HG03460 (cell line): ENCODE data around the gene TPGS1.
A peak's percentile ranks its signal among the peaks of the same experiment; 100 is the strongest.

ENCODE experiments used
- ATAC-seq: cut with Tn5 transposase; IDR thresholded peaks from one replicate; pipeline ENCODE4 v1.9.1; 2021; ENCODE audit not compliant: unreplicated experiment

Gene TPGS1, protein sequence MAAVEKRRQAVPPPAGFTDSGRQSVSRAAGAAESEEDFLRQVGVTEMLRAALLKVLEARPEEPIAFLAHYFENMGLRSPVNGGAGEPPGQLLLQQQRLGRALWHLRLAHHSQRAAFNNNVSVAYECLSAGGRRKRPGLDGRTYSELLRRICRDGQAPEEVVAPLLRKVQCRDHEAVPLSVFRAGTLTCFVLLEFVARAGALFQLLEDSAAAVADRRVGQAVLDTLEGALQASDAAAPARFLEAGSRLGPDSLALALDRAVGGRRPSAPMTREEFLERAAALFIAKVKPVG

DNA sequence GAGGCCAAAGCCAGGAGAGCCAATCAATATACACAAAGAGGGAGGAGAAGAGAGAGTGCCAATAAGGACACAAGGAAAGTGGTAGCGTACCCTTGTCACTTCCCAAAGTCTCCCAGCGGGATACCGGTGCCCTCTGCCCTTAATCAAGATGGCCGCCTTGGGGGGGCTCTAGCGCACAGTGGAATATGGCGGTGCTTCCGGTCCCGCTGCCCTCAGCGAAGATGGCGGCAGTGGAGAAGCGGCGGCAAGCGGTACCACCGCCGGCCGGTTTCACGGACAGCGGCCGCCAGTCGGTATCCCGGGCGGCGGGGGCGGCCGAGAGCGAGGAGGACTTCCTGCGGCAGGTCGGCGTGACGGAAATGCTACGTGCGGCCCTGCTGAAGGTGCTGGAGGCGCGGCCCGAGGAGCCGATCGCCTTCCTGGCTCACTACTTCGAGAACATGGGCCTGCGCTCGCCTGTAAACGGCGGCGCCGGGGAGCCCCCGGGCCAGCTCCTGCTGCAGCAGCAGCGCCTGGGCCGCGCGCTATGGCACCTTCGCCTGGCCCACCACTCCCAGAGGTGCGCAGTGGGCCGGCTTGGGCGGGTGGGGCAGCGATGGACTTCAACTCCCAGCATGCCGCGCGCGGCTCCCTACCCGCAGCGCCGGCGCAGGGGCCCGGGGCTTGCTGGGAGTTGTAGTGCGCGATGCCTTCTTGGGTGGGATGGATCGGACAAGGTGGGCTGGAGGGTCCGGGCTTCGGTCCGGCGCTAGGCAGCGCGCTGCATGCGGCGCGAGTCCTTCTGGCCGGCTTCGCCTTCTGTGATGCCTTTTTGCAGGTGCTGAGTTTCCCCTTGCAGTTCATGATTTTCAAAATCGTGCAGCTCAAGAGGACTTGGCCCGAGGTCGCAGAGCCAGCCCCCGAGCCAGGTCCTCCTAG is at the start of gene TPGS1:
Gene TPGS1 (plus strand): TSS at position 212 of the 918 bp plus-strand sequence. CDS start 10 bp downstream, at position 222.
- ATAC-seq: peak; percentile 56

DNA sequence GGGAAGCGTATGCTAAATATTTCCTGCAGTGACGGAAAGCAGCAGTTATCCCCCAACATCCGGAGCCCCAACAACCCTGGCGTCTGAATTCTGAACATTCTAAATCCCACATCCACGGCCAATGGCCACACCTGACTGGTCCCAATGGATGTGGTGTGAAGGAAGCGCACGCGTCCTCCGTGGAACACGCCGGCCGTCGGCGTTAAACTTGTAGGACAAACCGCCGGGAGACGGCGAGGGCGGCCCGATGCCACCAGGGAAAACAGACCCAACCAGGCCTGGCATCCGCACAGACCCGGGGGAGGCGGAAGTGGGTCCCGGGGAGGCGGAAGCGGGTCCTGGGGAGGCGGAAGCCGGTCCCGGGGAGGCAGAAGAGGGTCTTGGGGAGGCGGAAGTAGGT is 49.7 kb upstream of the TPGS1 start:
- no peak for ATAC-seq

DNA sequence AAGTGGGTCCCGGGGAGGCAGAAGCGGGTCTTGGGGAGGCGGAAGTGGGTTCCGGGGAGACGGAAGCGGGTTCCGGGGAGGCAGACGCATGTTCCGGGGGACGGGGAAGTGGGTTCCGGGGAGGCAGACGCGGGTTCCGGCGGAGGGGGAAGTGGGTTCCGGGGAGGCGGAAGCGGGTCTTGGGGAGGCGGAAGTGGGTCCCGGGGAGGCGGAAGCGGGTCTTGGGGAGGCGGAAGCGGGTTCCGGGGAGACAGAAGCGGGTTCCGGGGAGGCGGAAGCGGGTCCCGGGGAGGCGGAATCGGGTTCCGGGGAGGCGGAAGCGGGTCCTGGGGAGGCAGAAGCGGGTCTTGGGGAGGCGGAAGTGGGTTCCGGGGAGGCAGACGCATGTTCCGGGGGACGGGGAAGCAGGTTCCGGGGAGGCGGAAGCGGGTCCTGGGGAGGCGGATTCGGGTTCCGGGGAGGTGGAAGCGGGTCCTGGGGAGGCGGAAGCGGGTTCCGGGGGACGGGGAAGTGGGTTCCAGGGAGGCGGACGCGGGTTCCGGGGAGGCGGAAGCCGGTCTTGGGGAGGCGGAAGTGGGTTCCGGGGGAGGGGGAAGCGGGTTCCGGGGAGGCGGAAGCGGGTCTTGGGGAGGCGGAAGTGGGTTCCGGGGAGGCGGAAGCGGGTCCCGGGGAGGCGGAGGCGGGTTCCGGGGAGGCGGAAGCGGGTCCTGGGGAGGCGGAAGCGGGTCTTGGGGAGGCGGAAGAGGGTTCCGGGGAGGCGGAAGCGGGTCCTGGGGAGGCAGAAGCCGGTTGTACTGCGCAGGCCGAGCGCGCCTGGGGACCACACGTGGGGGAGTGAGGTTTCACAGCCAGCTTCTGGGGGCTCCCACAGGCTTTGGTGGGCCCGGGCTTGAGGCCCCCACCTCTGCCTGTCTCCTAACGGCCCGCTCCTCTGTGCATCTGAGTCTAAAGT is 48.9 kb upstream of the TPGS1 start:
- ATAC-seq: no peak

DNA sequence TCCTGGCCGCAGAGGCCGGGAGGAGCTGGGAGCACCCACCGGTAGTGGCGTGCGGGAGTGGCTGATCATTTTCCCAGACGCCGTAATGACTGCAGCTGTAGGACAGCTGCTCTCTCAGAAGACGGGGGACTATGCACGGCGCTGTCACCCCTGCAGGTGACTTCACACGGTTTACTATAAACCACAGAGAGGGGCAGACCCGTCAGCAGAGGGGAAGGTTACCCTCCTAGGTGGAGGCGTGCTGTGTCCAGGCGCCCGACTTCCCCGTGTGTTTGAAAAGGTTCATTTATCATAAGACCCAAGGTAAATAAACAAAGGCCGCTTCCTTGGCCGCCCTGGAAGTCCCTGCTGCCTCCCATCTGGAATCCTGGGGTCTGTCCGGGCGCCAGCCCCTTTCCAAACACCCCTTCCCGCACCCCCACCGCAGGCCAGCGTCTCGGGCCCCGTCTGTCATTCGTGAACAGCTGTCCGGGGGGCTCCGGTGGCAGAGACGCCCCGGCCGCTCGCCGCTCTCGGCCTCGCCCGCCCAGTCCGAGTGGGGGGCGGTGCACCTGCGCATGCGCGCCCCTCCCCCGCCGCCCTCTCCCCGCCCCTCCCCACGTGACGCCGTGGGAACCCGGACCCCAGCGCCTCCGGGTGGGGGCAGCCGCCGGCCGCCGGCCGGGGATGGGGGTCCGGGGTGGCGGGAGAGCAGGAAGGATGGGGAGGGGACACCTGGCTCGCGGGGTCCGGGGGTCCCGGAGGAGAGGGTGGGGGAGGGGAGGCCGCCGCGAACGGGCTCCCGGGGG is 47.4 kb upstream of the TPGS1 start:
- ATAC-seq: no peak

DNA sequence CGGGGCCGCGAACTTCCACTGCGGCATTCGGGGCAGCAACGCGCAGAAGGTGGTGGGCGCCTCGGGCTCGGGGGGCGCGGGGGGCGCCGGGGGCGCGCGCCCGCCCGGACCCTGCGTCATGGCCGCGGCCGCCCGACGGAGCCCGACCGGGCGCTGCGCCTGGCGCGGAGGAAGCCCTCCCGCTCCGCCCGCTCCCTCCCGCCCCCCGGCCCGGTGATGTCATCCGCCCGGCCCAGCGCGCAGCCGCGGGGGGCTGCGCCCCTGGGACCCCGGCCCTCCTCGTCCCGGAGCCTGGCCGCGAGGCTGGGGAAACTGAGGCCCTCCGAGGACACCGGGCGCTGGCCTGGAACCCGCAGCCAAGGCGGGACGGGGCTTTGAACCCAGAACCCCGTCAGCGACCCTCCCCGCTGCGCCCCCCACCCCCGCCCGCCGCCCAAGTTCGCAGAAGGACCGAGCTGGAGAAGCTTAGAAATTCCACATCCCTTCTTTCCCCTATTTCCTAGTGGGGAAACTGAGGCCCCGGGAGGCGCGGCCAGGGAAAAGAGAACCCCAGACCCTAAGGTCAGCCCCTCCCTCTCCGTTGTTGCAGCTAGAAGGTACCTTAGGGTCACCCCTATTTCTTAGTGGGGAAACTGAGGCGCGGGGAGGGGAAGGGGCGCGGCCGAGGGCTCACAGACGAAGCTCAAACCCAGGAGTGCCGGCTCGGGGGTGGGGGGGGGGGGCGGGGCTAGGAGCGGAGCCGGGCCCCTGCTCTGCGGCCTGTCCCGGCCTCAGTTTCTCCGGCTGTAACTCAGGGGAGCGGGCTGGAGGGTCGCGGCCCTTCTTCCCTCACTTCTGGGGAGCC is 46.2 kb upstream of the TPGS1 start, which contains the start of gene SHC2:
Gene SHC2 (minus strand): TSS at position 157 of the 844 bp plus-strand sequence. CDS start 37 bp downstream, at position 120.
- ATAC-seq: no peak

DNA sequence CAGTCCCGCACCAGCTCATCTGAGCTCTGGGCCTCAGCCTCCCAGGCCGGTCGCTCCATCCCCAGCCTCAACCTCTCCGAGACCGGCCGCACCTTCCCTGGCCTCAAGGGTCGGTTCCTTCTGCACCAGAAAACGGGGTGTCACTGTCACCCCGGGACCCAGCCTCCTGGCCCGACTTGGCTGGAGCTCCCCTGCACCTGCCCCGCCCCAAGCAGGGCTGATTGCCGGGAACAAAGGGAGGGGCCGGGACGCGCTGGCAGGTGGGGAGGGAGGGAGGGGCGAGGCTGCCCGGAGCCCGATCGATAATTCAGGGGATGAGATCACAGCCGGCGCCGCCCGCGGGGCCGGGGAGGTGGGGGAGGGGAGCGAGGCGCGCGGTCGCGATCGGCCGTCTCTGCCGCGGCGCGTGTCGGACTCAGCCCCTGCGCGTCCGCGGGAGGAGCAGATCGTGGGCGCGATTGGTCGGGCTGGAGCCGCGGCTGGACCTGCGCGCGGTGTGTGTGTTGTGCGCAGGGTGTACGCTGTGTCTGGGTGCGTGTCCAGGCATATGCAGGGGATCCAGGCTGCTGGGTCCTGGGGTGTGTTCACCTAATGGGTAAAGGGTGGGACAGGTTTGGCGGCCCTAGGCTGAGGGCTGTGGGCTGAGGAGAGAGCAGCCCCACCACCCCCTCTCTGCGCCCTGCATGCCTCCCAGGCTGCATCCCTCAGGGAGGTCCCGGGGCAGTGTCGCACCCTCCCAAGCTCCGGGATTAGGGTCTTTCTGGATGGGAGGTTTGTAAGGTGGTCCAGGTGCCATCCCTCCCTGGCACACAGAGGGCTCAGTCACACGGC is 45.4 kb upstream of the TPGS1 start:
- ATAC-seq: no peak

DNA sequence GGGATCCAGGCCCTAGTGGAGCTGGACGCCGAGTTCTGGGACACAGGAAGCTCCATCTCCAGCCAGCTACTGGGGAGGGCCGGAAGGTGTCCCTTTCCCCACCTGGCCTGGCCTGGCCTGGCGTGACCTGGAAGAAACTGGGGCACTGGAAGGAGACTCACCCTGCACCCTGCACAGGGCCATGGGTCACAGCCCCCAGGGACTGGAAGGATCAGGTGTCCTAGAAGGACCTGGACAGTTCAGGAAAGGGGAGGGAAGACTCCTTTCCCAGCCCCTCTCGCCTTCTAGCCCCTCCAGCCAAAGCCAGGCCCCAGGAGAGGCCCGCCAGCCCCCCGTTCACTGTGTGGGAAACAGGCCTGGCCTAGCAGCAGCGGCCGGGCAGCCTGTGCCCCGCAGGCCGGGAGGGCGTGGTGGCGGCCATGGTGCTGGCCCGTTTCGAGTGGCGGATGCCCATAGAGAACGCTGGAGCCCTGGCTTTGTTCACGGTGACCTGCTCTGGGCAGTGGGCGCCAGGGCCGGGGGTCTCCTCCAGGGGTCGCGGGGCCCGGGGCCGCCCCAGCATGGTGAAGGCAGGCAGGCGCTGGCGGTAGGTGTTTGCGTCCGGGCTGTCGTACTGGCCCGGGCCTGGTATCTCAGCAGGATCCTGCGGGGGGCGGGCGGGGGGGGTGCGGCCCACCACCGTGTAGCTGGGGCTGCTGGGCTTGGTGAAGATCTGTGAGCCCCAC is 43.7 kb upstream of the TPGS1 start:
- ATAC-seq: no peak

DNA sequence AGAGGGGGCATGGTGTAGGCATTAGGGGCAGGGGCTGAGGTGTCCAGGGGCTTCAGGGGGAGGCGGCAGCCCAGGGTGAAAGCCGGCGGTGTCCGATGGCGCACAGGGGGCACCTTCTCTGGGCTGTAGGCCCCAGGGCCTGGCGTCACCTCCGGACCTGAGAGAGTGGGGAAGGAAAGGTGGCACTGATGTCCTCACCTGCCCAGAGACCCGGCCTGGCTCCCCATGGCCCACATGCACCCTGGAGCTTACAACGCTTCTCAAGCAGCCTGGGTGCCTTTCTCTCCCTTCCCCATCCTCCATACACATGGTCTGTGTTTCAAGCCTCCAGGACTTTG is 43.1 kb upstream of the TPGS1 start:
- ATAC-seq: no peak

DNA sequence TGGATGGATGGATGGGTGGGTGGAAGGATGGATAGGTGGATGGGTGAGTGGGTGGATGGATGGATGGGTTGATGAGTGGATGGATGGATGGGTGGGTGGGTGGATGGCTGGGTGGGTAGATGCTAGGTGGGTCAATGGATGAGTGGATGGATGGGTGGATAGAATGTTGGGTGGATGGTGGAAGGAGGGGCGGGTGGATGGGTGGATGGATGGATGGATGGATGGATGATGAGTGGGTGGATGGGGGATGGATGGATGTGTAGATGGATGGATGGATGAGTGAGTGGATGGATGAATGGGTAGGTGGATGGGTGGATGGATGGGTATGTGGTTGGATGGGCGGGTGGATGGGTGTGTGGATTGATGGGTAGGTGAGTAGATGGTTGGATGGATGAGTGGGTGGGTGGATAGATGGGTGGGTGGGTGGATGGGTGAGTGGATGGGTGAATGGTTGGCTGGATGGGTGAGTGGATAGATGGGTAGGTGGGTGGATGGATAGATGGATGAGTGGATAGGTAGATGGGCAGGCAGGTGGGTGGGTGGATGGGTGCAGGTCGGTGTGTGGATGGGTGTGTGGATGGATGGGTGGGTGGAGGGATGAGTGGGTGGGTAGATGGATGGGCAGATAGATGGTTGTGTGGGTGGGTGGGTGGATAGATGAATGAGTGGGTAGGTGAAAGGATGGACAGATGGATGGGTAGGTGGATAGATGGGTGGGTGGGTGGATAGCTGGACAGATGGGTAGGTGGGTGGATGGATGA is 42.1 kb upstream of the TPGS1 start:
- ATAC-seq: no peak

DNA sequence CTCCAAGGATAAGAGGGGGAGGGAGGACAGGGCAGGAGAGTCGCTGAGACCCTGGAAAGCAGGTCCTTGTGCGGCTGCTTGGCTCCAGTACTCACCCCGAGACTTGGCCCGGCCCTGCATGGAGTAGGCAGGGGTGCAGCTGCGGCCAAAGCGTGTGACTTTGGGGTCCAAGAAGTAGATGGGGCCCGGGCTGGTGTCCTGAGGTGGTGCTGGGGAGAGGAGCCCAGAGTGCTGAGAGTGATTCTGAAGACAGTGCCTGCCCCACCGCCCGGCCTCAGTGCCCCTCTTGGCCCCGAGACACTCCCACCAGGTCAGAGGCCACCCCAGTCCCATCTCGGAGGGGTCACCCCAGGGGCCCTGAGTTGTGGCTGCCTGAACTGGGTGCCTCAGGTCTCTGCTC is 39.7 kb upstream of the TPGS1 start:
- ATAC-seq: no peak

DNA sequence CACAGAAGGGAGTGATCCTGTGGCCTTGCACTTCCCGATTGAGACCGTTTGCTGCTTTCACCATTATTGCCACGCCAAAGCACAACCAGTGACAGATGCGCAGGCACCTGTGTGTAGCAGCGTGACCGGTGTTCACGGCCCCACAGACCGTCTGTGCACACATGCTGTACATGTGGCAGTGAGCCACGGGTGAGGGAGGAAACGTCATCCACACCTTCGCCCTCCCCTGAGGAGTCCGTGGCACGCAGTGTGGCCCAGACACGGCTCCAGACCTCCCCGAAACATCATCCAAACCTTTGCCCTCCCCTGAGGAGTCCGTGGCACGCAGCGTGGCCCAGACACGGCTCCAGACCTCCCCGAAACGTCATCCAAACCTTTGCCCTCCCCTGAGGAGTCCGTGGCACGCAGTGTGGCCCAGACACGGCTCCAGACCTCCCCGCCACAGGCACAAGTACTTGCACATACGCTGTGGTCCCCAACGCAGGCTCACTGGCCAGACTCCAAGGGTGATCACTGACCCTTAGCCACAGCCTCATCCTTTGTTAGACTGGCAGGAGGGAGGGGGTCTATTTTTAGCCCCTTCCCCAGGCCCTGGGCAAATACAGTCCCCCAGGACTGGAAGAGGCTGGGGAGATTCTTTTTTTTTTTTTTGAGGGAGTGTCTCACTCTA is 38.6 kb upstream of the TPGS1 start:
- no peak for ATAC-seq

DNA sequence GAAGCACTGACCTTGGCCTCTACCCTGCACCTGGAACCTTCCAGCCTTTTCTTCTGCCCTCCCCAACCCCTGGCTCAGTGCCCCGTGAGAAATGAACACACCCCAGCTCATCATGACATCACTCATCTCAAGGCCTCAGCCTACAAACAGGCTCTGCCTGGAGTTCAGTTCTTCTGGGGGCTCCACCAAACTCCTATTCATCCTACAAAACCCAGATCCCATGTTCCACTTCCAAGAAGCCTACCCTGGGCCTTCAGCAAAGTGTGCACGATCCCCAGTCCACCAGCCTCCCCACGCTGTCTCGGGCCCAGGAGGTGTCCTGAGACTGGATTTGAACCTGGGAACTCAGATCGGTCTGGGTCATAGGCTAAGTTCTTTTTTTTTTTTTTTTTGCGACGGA is 37.5 kb upstream of the TPGS1 start:
- ATAC-seq: no peak

DNA sequence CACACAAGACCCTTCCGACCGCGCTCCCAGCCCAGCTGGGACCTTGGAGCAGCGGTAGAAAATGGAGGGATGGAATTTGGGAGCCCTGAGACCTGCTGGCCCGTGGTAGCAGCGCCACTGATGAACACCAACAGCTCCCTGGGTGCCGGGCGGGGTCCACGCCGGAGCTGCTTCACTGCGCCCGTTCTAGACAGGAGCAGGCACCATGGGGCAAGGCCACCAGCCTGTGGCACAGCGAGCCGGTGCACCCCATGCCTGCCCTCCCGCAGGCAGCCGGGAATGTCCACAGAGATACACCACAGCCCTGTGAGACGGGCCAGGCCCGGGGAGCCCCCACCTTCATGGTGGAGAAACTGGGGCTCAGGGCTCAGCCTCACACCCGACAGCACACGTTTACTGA is 36.6 kb upstream of the TPGS1 start:
- ATAC-seq: no peak

DNA sequence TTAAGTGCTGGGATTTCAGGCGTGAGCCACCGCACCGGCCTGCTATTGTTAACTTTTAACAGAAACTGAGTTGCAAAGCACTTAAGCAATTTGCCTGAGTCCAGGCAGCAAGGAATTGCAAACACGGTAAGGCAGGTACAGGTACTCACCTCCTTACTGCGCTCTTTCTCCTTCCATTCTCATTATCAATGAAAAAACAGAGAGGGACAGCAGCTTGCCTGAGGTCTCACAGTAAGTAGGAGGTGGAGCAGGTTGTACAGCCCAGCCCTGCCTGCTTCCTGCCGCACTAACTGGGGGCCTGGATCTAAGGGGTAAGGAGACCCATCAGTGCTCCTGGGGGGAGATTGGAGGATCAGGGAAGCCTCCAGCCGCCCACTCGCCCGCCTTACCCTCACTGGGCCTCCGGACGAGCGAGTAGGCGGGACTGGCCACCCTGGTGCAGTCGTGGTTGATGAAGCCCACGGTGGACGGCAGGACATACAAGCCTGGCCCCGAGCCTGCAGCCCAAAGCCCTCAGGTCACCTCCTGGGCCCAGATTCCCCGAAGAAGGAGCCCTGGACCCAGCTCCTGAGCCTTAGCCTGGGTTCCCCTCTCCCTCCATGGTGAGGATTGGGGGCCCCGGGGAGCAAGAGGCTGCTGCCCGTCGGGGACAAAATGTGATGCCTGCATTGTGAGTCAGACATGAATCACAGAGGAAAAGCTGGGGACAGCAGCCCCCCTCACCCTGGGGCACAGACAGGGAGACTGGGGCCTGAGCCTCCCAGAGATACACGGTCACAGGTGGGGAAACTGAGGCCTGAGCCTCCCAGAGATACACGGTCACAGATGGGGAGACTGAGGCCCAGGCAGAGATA is 35.1 kb upstream of the TPGS1 start:
- no peak for ATAC-seq
